ENCODE measurements around the gene ADAMTS17.
"Not testable (repeated sequence)": the region's sequence is repeated elsewhere in the genome, so short reads cannot be mapped to it uniquely, and the experiment has no call there.

The ADAMTS17 gene

GRCh38 chr15:100078511-100079220 lies 263.1 kb downstream of the ADAMTS17 start:
- Histone ChIP-seq H3K27ac (no peak overlapping the region), H3K4me3 (ENCODE audit: low read depth, low read length) (no peak overlapping the region), H3K36me3 (no peaks in the 10 kb centered on the region), H3K9me3 (ENCODE audit: severe bottlenecking) (no peaks in the 10 kb centered on the region), H3K27me3 (ENCODE audit: insufficient read depth, low read depth, severe bottlenecking) (peaks cover 10% of the 10 kb centered on the region)
- TF ChIP-seq CTCF (IDR thresholded peaks at IDR 0.05; ENCODE audit: low read depth, low read length) = no peak
- no peak for DNase-seq

DNA sequence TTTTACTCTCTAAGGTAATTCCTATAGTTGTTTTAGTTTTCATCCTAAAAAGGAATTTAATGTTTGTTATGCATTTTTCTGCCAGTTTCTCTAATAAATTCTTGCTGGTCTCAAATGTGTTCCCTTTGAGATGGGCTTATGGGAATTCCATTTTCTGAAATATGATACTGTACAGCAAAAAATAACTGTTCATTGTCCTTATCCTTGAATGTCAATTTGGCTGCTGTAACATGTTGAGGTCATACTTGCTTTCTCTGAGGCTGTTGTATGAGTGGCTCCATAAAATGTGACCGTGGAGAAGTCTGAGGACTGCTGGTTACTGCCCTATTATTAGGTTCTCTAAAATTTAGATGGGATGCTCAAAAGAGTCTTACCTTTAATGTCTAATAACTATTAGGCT lies 266.5 kb downstream of the ADAMTS17 start:
- no peaks in the 10 kb centered on the region for H3K36me3 ChIP-seq
- no peak for TF ChIP-seq CTCF (IDR thresholded peaks at IDR 0.05; ENCODE audit: low read depth, low read length)
- H3K9me3 ChIP-seq (ENCODE audit: severe bottlenecking) = no peaks in the 10 kb centered on the region
- H3K27me3 ChIP-seq (ENCODE audit: insufficient read depth, low read depth, severe bottlenecking) = peaks cover 5% of the 10 kb centered on the region
- no peak overlapping the region for H3K4me3 ChIP-seq (ENCODE audit: low read depth, low read length)
- no peak for DNase-seq
- H3K27ac ChIP-seq = no peak overlapping the region

- Histone ChIP-seq H3K27ac (no peak overlapping the region), H3K27me3 (ENCODE audit: insufficient read depth, low read depth, severe bottlenecking) (peaks cover 5% of the 10 kb centered on the region), H3K36me3 (no peaks in the 10 kb centered on the region), H3K4me3 (ENCODE audit: low read depth, low read length) (no peak overlapping the region), H3K9me3 (ENCODE audit: severe bottlenecking) (no peaks in the 10 kb centered on the region)
- no peak for DNase-seq
- TF ChIP-seq CTCF (IDR thresholded peaks at IDR 0.05; ENCODE audit: low read depth, low read length) = no peak
Measured at GRCh38 chr15:100073982-100074381, 267.8 kb downstream of the ADAMTS17 start.

DNA sequence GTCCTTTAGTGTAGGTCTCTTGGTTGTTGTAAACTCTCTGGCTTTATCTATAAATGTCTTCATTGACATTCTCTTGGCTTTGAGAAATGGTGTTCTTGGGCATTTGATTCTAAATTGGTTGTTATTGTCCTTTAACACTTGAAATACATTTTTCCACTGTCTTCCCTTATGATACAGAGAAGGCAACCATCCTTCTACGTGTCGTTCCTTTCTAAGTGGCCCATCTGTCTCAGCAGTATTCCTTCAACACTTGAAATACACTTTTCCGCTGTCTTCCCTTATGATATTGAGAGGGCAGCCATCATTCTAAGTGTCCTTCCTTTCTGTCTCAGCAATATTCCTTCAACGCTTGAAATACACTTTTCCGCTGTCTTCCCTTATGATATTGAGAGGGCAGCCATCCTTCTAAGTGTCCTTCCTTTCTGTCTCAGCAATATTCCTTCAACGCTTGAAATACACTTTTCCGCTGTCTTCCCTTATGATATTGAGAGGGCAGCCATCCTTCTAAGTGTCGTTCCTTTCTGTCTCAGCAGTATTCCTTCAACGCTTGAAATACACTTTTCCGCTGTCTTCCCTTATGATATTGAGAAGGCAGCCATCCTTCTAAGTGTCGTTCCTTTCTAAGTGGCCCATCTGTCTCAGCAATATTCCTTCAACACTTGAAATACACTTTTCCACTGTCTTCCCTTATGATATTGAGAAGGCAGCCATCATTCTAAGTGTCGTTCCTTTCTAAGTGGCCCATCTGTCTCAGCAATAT lies 275.1 kb downstream of the ADAMTS17 start:
- not testable (repeated sequence) for H3K27ac ChIP-seq; H3K4me3 ChIP-seq (ENCODE audit: low read depth, low read length); H3K9me3 ChIP-seq (ENCODE audit: severe bottlenecking); DNase-seq; H3K36me3 ChIP-seq
- H3K27me3 ChIP-seq (ENCODE audit: insufficient read depth, low read depth, severe bottlenecking) = peaks cover 12% of the 10 kb centered on the region

DNA sequence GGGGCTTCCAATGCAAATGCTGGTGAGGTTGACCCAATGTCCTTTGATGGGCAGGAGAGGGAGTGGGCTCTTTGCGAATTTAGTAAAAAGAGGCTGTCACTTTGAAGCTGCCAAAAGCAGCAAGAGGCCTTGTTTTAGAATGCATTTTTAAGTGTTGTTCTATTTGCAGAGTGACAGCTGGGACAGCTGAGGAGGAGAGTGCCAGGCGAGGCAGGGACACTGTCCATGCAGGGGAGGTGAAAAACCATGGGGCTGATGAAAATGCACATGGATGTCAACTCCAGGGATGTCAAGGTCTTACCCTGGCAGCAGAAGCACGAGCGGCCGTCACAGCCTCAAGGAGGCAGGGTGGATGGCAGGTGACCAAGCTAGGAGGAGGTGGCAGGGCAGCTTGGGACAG lies 279.8 kb downstream of the ADAMTS17 start:
- Histone ChIP-seq H3K9me3 (ENCODE audit: severe bottlenecking) (no peaks in the 10 kb centered on the region), H3K27me3 (ENCODE audit: insufficient read depth, low read depth, severe bottlenecking) (peaks cover 41% of the 10 kb centered on the region), H3K4me3 (ENCODE audit: low read depth, low read length) (no peak overlapping the region), H3K36me3 (no peaks in the 10 kb centered on the region), H3K27ac (no peak overlapping the region)
- no peak for DNase-seq
- no peak for TF ChIP-seq CTCF (IDR thresholded peaks at IDR 0.05; ENCODE audit: low read depth, low read length)

GRCh38 chr15:100060276-100060926 lies 281.4 kb downstream of the ADAMTS17 start:
- no peak overlapping the region for H3K4me3 ChIP-seq (ENCODE audit: low read depth, low read length)
- no peak overlapping the region for H3K27ac ChIP-seq
- no peaks in the 10 kb centered on the region for H3K36me3 ChIP-seq
- no peak for TF ChIP-seq CTCF (IDR thresholded peaks at IDR 0.05; ENCODE audit: low read depth, low read length)
- DNase-seq = no peak
- no peaks in the 10 kb centered on the region for H3K9me3 ChIP-seq (ENCODE audit: severe bottlenecking)
- peaks cover 41% of the 10 kb centered on the region for H3K27me3 ChIP-seq (ENCODE audit: insufficient read depth, low read depth, severe bottlenecking)
